Gastrocnemius medialis (tissue), 4 donors: ENCODE results near the gene TSPAN2.

Experiments used
- CTCF ChIP-seq, 5 experiments: fragments of 450-650 bp in 3 of 5; fragments of 200-600 bp in 2 of 5; sonication (generic) in 2 of 5; IDR thresholded peaks in 4 of 5; conservative IDR thresholded peaks in 1 of 5; 1 replicate in 4 of 5; 2 replicates in 1 of 5; pipeline ENCODE4 v1.5.1; 2016 to 2019; ENCODE audit warnings: antibody characterized with exemption in 5 of 5, mild to moderate bottlenecking in 3 of 5, moderate library complexity in 3 of 5
- POLR2A ChIP-seq, 2 donors: fragments of 450-650 bp; IDR thresholded peaks; one replicate each; pipeline ENCODE4 v1.6.1; 2017; ENCODE audit warnings: antibody characterized with exemption in 2 of 2, mild to moderate bottlenecking in 2 of 2, moderate library complexity in 2 of 2

DNA sequence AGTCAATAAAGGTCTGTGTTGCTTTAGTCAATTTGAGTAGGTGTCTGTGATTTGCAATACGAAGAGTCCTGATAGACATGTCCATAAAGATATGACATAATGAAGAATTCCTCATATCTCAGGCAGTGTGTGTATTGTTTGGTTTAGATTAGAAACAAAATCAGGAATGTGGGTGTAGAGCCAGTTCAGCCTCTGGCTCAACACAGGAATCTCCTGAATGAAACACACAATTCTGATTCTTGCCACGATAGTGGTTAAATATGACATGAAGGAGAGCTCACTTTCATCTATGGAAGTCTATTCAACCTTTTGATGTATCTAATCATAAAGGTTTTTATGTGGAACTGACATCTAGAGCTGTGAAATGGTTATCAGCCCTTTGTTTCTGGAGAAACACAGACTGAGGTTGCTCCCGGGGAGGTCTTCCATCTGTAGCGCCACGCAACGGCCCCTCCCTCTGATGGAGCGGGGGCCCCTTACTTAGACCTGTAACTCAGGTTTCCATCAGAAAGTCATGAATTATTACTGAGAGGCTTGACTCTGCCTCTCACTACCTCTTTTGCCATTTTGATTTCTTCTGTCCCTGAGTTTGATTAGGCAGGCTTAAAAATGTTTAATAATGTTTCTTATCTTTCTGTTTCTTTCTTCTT is 19.5 kb downstream of the TSPAN2 start:
- TF ChIP-seq CTCF (IDR thresholded peaks at IDR 0.05 in 4 of 5, conservative IDR thresholded peaks at IDR 0.05 in 1 of 5) (no peak), POLR2A (IDR thresholded peaks at IDR 0.05) (no peak)
